ENCODE results near the gene KRABD2.
"Not testable (repeated sequence)": the region's sequence is repeated elsewhere in the genome, so short reads cannot be mapped to it uniquely, and the experiment has no call there.

Gene KRABD2

GRCh38 chr17:8376271-8377067 lies at the start of gene KRABD2:
Gene KRABD2, minus strand, starts transcription at chr17:8376704.
- peak; percentile 99 for DNase-seq

GRCh38 chr17:8421571-8421970 lies 45.1 kb upstream of the KRABD2 start:
- DNase-seq = no peak

GRCh38 chr17:8420041-8420934 lies 43.8 kb upstream of the KRABD2 start:
- DNase-seq = peak; percentile 22

- no peak for DNase-seq
These were observed 42.8 kb upstream of the KRABD2 start for GRCh38 chr17:8419305-8419704.

- DNase-seq = no peak
These were observed 42.0 kb upstream of the KRABD2 start for GRCh38 chr17:8418471-8418870.

GRCh38 chr17:8417806-8418205 lies 41.3 kb upstream of the KRABD2 start:
- no peak for DNase-seq

GRCh38 chr17:8413938-8414337 lies 37.4 kb upstream of the KRABD2 start:
- no peak for DNase-seq

- no peak for DNase-seq
These were observed 36.8 kb upstream of the KRABD2 start for GRCh38 chr17:8413328-8413727.

- peak; percentile 86 for DNase-seq
These were observed 35.6 kb upstream of the KRABD2 start for GRCh38 chr17:8412089-8412488.

GRCh38 chr17:8410883-8411238 lies 34.4 kb upstream of the KRABD2 start:
- no peak for DNase-seq

- peak; percentile 94 for DNase-seq
These were observed 33.7 kb upstream of the KRABD2 start for GRCh38 chr17:8409966-8410882.

GRCh38 chr17:8408371-8408770 lies 31.9 kb upstream of the KRABD2 start:
- no peak for DNase-seq

GRCh38 chr17:8406174-8406573 lies 29.7 kb upstream of the KRABD2 start:
- no peak for DNase-seq

- no peak for DNase-seq
These were observed 29.1 kb upstream of the KRABD2 start for GRCh38 chr17:8405499-8406016.

GRCh38 chr17:8402921-8403536 lies 26.5 kb upstream of the KRABD2 start:
- DNase-seq = no peak

GRCh38 chr17:8401107-8401506 lies 24.6 kb upstream of the KRABD2 start:
- no peak for DNase-seq

- DNase-seq = no peak
These were observed 22.5 kb upstream of the KRABD2 start for GRCh38 chr17:8398980-8399379.

- no peak for DNase-seq
These were observed 21.1 kb upstream of the KRABD2 start, which contains the start of gene RNF222 for GRCh38 chr17:8397636-8398035. Gene RNF222, minus strand, starts transcription at chr17:8397827. Its CDS starts 4,366 bp downstream, at chr17:8393461.

GRCh38 chr17:8394497-8394896 lies 18.0 kb upstream of the KRABD2 start:
- DNase-seq = not testable (repeated sequence)

- DNase-seq = no peak
These were observed 17.1 kb upstream of the KRABD2 start for GRCh38 chr17:8393470-8394231.
